SK-N-SH (cell line): ENCODE measurements around the gene TRIP10. TPM values are rescaled to one million over a fixed set of nuclear protein-coding genes. Genes with fewer than 3 reads are reported as not detected.

Source experiments
- CTCF ChIA-PET: fragments of 300-600, 350-600 bp; formaldehyde crosslinking; extraction: SDS; loops from one replicate; lab custom pipeline; 2021; lab: Yijun Ruan, JAX
- POLR2A ChIA-PET: fragments of 350-600 bp; sonication (Branson Sonifier 250); formaldehyde crosslinking; extraction: SDS; loops from one replicate; lab custom pipeline; 2020; ENCODE audit warnings: antibody characterized with exemption, inconsistent platforms; lab: Yijun Ruan, JAX
- DNase-seq: peaks from one replicate; pipeline ENCODE4 v3.0.0; 2012
- H2AFZ ChIP-seq: fragments of 200-600 bp; sonication (generic); 2 replicates; pipeline ENCODE4 v1.8.1; 2016; ENCODE audit warnings: antibody characterized with exemption, mild to moderate bottlenecking, low read depth
- H3F3A ChIP-seq: fragments of 200-600 bp; sonication (generic); replicated peaks from 2 replicates; pipeline ENCODE3; 2016; ENCODE audit warnings: antibody characterized with exemption, mild to moderate bottlenecking; ENCODE audit not compliant: insufficient read depth
- H3K27ac ChIP-seq, 2 experiments: fragments of 200-500 bp in 1 of 2; fragments of 200-600 bp in 1 of 2; sonication (Bioruptor generic) in 1 of 2; sonication (generic), shearing (Covaris generic) in 1 of 2; 2 replicates each; pipeline versions ENCODE4 v1.5.1 to v1.6.1; 2014 to 2016; ENCODE audit warnings: low read depth in 2 of 2, inconsistent platforms in 1 of 2, low read length in 1 of 2, mild to moderate bottlenecking in 1 of 2, mixed read lengths in 1 of 2
- H3K27me3 ChIP-seq: fragments of 200-600 bp; sonication (generic), shearing (Covaris generic); 2 replicates; pipeline ENCODE4 v1.6.1; 2016; ENCODE audit warnings: mixed run types; ENCODE audit not compliant: insufficient read depth
- H3K36me3 ChIP-seq, 2 experiments: fragments of 200-500 bp in 1 of 2; fragments of 200-600 bp in 1 of 2; sonication (Bioruptor generic) in 1 of 2; sonication (generic) in 1 of 2; replicated peaks in 1 of 2; 2 replicates each; pipeline versions ENCODE3 to v1.5.1; 2014 to 2016; ENCODE audit warnings: low read length in 1 of 2, mild to moderate bottlenecking in 1 of 2; ENCODE audit not compliant: insufficient read depth in 2 of 2, control insufficient read depth in 1 of 2
- H3K4me1 ChIP-seq, 2 experiments: fragments of 200-500 bp in 1 of 2; fragments of 200-600 bp in 1 of 2; sonication (Bioruptor generic) in 1 of 2; sonication (generic), shearing (Covaris generic) in 1 of 2; 2 replicates each; pipeline versions ENCODE4 v1.5.1 to v1.6.1; 2014 to 2016; ENCODE audit warnings: low read depth in 1 of 2, low read length in 1 of 2, mixed run types in 1 of 2; ENCODE audit not compliant: insufficient read depth in 2 of 2, control insufficient read depth in 1 of 2
- H3K4me2 ChIP-seq: fragments of 200-600 bp; sonication (generic), shearing (Covaris generic); 2 replicates; pipeline ENCODE4 v1.6.1; 2017; ENCODE audit warnings: mixed run types
- H3K4me3 ChIP-seq, 2 experiments: fragments of 200-500 bp in 1 of 2; fragments of 200-600 bp in 1 of 2; sonication (Bioruptor generic) in 1 of 2; sonication (generic), shearing (Covaris generic) in 1 of 2; 2 replicates each; pipeline versions ENCODE4 v1.5.1 to v1.8.1; 2014 to 2016; ENCODE audit warnings: low read depth in 2 of 2, inconsistent platforms in 1 of 2, low read length in 1 of 2, mild to moderate bottlenecking in 1 of 2, mixed read lengths in 1 of 2, moderate library complexity in 1 of 2
- H3K79me2 ChIP-seq: fragments of 200-600 bp; sonication (generic); 2 replicates; pipeline ENCODE4 v1.8.1; 2017; ENCODE audit warnings: mild to moderate bottlenecking; ENCODE audit not compliant: insufficient read depth
- H3K9ac ChIP-seq: fragments of 200-600 bp; sonication (generic); 2 replicates; pipeline ENCODE4 v1.6.1; 2017; ENCODE audit warnings: mixed run types
- H3K9me2 ChIP-seq: fragments of 200-600 bp; sonication (generic); 2 replicates; pipeline ENCODE4 v1.6.1; 2017; ENCODE audit warnings: mixed run types
- H3K9me3 ChIP-seq: fragments of 200-600 bp; sonication (generic); 2 replicates; pipeline ENCODE4 v1.6.1; 2017; ENCODE audit warnings: mixed run types, mild to moderate bottlenecking, moderate library complexity
- H4K20me1 ChIP-seq: fragments of 200-600 bp; sonication (generic); 2 replicates; pipeline ENCODE4 v1.6.1; 2017; ENCODE audit warnings: mild to moderate bottlenecking, mixed run types; ENCODE audit not compliant: insufficient read depth
- ELF1 ChIP-seq: IDR thresholded peaks from 2 replicates; pipeline ENCODE4 v1.4.0; 2012
- FOSL2 ChIP-seq: IDR thresholded peaks from 2 replicates; pipeline ENCODE4 v1.4.0; 2012; ENCODE audit warnings: low read depth, mild to moderate bottlenecking, moderate library complexity, borderline replicate concordance
- FOXM1 ChIP-seq: IDR thresholded peaks from 2 replicates; pipeline ENCODE4 v1.4.0; 2012; ENCODE audit warnings: low read depth, mild to moderate bottlenecking
- JUND ChIP-seq: IDR thresholded peaks from 2 replicates; pipeline ENCODE4 v1.4.0; 2012
- MEF2A ChIP-seq: IDR thresholded peaks from 2 replicates; pipeline ENCODE4 v1.4.0; 2012; ENCODE audit warnings: low read depth, borderline replicate concordance
- MXI1 ChIP-seq: IDR thresholded peaks from 2 replicates; pipeline ENCODE4 v1.6.1; 2012; ENCODE audit warnings: mild to moderate bottlenecking, low read depth, low read length, improper control_type of control experiment
- NRF1 ChIP-seq: IDR thresholded peaks from 2 replicates; pipeline ENCODE4 v1.6.1; 2012; ENCODE audit warnings: low read depth, mild to moderate bottlenecking, low read length
- RCOR1 ChIP-seq: fragments of 150-350 bp; IDR thresholded peaks from 2 replicates; pipeline ENCODE4 v1.6.1; 2017; ENCODE audit warnings: antibody characterized with exemption, low read length
- TCF12 ChIP-seq: IDR thresholded peaks from 2 replicates; pipeline ENCODE4 v1.4.0; 2012
- TEAD4 ChIP-seq: IDR thresholded peaks from 2 replicates; pipeline ENCODE4 v1.4.0; 2012; ENCODE audit warnings: mild to moderate bottlenecking, borderline replicate concordance; ENCODE audit not compliant: insufficient read depth
- WGBS: methylation state at CpG from one replicate; pipeline ENCODE4 v1.1.6; 2017; ENCODE audit warnings: low lambda C conversion rate; 5-methylcytosine and 5-hydroxymethylcytosine counted together
- polyA plus RNA-seq, 3 experiments: library from polyadenylated mRNA; depleted of rRNA; stranded (reverse); fragments of >200 nt; gene quantifications; 2 replicates each; pipeline ENCODE4 v1.2.3, GENCODE V29; 2012
- TF ChIP-seq, protein P1 (sequence below): fragments of 200-600 bp; sonication (generic); IDR thresholded peaks from 2 replicates; pipeline ENCODE4 v1.6.1; 2017; ENCODE audit warnings: antibody characterized with exemption, mild to moderate bottlenecking, moderate library complexity
- TF ChIP-seq, protein P2 (sequence below): IDR thresholded peaks from 2 replicates; pipeline ENCODE4; 2012
- TF ChIP-seq, protein P3 (sequence below): IDR thresholded peaks from 2 replicates; pipeline ENCODE4 v1.4.0; 2012; ENCODE audit warnings: low read depth
- TF ChIP-seq, protein P4 (sequence below): fragments of 150-350 bp; IDR thresholded peaks from 2 replicates; pipeline ENCODE4 v1.6.1; 2016; ENCODE audit warnings: mild to moderate bottlenecking, low read depth, low read length
- TF ChIP-seq, protein P5 (sequence below): IDR thresholded peaks from 2 replicates; pipeline ENCODE4 v1.6.1; 2012; ENCODE audit warnings: mild to moderate bottlenecking, low read depth, low read length, moderate library complexity

TRIP10 gene
- polyA plus RNA-seq, 1 of the 3 experiments (the other 2 are of a cell fraction): 42.9 TPM

DNA sequence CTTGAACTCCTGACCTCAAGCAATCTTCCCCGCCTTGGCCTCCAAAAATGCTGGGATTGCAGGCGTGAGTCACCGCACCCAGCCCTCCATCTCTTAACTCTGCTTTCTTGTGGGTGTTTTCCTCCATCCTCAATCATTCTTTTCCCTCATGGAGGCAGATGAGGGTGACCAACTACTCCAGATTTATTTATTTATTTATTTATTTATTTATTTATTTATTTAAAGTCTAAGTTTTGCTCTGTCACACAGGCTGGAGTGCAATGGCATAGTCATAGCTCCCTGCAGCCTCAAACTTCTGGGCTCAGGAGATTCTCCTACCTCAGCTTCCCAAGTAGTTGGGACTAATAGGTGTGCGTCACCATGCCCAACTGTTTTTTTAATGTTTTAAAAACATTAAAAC is 47.9 kb downstream of the TRIP10 start:
- H3K36me3 ChIP-seq: no peaks in the 10 kb centered on the region
- H3K27me3 ChIP-seq: peaks cover 43% of the 10 kb centered on the region; the same call in 1 of the 2 replicates
- no peaks in the 10 kb centered on the region for H3K4me1 ChIP-seq
- ChIA-PET CTCF (no interaction called here), POLR2A (no interaction called here)
- H3K79me2 ChIP-seq: no peaks in the 10 kb centered on the region
- no peak for DNase-seq
- H4K20me1 ChIP-seq: no peaks in the 10 kb centered on the region
- no peak overlapping the region for H3K4me3 ChIP-seq
- H3F3A ChIP-seq: no peaks in the 10 kb centered on the region
- H3K27ac ChIP-seq: no peak overlapping the region
- H3K9me3 ChIP-seq: no peaks in the 10 kb centered on the region
- 3% methylated on average over 4 of the region's 4 CpGs for WGBS
- H3K9me2 ChIP-seq: no peaks in the 10 kb centered on the region
- no peak overlapping the region for H2AFZ ChIP-seq
- TF ChIP-seq MXI1: no peak
- no peak for TF ChIP-seq TCF12
- no peak for TF ChIP-seq FOXM1
- TF ChIP-seq, protein P1, sequence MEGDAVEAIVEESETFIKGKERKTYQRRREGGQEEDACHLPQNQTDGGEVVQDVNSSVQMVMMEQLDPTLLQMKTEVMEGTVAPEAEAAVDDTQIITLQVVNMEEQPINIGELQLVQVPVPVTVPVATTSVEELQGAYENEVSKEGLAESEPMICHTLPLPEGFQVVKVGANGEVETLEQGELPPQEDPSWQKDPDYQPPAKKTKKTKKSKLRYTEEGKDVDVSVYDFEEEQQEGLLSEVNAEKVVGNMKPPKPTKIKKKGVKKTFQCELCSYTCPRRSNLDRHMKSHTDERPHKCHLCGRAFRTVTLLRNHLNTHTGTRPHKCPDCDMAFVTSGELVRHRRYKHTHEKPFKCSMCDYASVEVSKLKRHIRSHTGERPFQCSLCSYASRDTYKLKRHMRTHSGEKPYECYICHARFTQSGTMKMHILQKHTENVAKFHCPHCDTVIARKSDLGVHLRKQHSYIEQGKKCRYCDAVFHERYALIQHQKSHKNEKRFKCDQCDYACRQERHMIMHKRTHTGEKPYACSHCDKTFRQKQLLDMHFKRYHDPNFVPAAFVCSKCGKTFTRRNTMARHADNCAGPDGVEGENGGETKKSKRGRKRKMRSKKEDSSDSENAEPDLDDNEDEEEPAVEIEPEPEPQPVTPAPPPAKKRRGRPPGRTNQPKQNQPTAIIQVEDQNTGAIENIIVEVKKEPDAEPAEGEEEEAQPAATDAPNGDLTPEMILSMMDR: no peak
- TF ChIP-seq, protein P2, sequence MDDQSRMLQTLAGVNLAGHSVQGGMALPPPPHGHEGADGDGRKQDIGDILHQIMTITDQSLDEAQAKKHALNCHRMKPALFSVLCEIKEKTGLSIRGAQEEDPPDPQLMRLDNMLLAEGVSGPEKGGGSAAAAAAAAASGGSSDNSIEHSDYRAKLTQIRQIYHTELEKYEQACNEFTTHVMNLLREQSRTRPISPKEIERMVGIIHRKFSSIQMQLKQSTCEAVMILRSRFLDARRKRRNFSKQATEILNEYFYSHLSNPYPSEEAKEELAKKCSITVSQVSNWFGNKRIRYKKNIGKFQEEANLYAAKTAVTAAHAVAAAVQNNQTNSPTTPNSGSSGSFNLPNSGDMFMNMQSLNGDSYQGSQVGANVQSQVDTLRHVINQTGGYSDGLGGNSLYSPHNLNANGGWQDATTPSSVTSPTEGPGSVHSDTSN: no peak
- no peak for TF ChIP-seq NRF1
- no peak for TF ChIP-seq JUND
- no peak for TF ChIP-seq TEAD4
- no peak overlapping the region for H3K9ac ChIP-seq
- H3K4me2 ChIP-seq: no peak overlapping the region

DNA sequence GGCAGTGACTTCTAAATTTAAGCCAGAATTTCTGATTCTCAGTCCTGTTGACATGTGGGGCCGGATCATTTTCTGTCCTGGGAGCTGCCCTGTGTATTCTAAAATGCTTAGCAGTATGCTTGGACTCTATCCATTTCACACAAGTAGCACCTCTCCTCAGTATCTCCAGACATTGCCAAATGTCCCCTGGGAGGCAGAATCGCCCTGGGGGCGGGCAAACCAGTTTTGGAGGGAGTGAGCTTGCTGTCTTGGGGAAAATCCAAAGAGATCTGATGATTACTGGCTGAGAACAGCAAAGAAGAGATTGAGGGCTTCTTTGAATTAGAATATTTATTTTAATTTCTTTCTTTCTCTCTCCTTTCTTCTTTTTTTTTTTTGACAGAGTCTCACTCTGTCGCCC is 49.4 kb downstream of the TRIP10 start:
- H4K20me1 ChIP-seq: no peaks in the 10 kb centered on the region
- WGBS: 10% methylated on average over 4 of the region's 4 CpGs

More for the DNA sequence above, 49.4 kb downstream of the TRIP10 start:
- ChIA-PET CTCF (no interaction called here), POLR2A (no interaction called here)
- Histone ChIP-seq H3K4me2 (no peak overlapping the region), H3K9me3 (no peaks in the 10 kb centered on the region), H2AFZ (no peak overlapping the region), H3K27me3 (peaks cover 33% of the 10 kb centered on the region; the same call in 1 of the 2 replicates), H3K27ac (no peak overlapping the region), H3K9ac (no peak overlapping the region), H3K9me2 (no peaks in the 10 kb centered on the region), H3K36me3 (no peaks in the 10 kb centered on the region), H3K4me1 (no peaks in the 10 kb centered on the region), H3K4me3 (no peak overlapping the region), H3F3A (no peaks in the 10 kb centered on the region), H3K79me2 (no peaks in the 10 kb centered on the region)
- TF ChIP-seq, protein P3, sequence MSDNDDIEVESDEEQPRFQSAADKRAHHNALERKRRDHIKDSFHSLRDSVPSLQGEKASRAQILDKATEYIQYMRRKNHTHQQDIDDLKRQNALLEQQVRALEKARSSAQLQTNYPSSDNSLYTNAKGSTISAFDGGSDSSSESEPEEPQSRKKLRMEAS: no peak
- TF ChIP-seq, protein P1: no peak
- TF ChIP-seq ELF1 (no peak), MEF2A (no peak), JUND (no peak), RCOR1 (no peak), FOSL2 (no peak)
- TF ChIP-seq, protein P4, sequence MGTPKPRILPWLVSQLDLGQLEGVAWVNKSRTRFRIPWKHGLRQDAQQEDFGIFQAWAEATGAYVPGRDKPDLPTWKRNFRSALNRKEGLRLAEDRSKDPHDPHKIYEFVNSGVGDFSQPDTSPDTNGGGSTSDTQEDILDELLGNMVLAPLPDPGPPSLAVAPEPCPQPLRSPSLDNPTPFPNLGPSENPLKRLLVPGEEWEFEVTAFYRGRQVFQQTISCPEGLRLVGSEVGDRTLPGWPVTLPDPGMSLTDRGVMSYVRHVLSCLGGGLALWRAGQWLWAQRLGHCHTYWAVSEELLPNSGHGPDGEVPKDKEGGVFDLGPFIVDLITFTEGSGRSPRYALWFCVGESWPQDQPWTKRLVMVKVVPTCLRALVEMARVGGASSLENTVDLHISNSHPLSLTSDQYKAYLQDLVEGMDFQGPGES: no peak
- TF ChIP-seq, protein P5, sequence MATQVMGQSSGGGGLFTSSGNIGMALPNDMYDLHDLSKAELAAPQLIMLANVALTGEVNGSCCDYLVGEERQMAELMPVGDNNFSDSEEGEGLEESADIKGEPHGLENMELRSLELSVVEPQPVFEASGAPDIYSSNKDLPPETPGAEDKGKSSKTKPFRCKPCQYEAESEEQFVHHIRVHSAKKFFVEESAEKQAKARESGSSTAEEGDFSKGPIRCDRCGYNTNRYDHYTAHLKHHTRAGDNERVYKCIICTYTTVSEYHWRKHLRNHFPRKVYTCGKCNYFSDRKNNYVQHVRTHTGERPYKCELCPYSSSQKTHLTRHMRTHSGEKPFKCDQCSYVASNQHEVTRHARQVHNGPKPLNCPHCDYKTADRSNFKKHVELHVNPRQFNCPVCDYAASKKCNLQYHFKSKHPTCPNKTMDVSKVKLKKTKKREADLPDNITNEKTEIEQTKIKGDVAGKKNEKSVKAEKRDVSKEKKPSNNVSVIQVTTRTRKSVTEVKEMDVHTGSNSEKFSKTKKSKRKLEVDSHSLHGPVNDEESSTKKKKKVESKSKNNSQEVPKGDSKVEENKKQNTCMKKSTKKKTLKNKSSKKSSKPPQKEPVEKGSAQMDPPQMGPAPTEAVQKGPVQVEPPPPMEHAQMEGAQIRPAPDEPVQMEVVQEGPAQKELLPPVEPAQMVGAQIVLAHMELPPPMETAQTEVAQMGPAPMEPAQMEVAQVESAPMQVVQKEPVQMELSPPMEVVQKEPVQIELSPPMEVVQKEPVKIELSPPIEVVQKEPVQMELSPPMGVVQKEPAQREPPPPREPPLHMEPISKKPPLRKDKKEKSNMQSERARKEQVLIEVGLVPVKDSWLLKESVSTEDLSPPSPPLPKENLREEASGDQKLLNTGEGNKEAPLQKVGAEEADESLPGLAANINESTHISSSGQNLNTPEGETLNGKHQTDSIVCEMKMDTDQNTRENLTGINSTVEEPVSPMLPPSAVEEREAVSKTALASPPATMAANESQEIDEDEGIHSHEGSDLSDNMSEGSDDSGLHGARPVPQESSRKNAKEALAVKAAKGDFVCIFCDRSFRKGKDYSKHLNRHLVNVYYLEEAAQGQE: no peak
- DNase-seq: no peak
